Activated T-cell treated with anti-CD3 and anti-CD28 coated beads, Interleukin-2, amount 50 U/mL, for 4 hours (primary cell): Measurements from ENCODE around the gene RMND5A. TPM values are rescaled to one million over a fixed set of nuclear protein-coding genes. Genes with fewer than 3 reads are reported as not detected.
A peak's percentile ranks its signal among the peaks of the same experiment; 100 is the strongest.

Experiments
- ATAC-seq, 2 donors: fragments of 200-7000 bp; cut with Tn5 transposase; one replicate each; pipeline ENCODE4 v1.10.0; 2021
- DNase-seq: peaks from one replicate; pipeline ENCODE4 v3.0.0-alpha.2; 2020
- H3K27me3 Mint-ChIP-seq: one replicate; pipeline ENCODE4 v1.8.0; 2021; ENCODE audit warnings: low read depth, mixed read lengths
- H3K36me3 Mint-ChIP-seq: one replicate; pipeline ENCODE4 v1.8.0; 2022; ENCODE audit warnings: mixed read lengths; ENCODE audit not compliant: insufficient read depth
- H3K4me1 Mint-ChIP-seq: one replicate; pipeline ENCODE4 v1.8.0; 2021; ENCODE audit warnings: low read depth, mixed read lengths
- H3K4me3 Mint-ChIP-seq: one replicate; pipeline ENCODE4 v1.8.0; 2021; ENCODE audit warnings: mild to moderate bottlenecking, moderate library complexity, mixed read lengths
- H3K9me3 Mint-ChIP-seq: one replicate; pipeline ENCODE4 v1.8.0; 2021; ENCODE audit warnings: mixed read lengths
- total RNA-seq, 3 donors: library from RNA; stranded (reverse); gene quantifications; one replicate each; pipeline ENCODE4 v1.2.1, GENCODE V29; 2021

Gene RMND5A
- total RNA-seq, 3 donors from 2014 or later: 35.4 to 40.0 (median 37.2) TPM

- no peak for DNase-seq
- peaks cover 38% of the 10 kb centered on the region for H3K27me3 Mint-ChIP-seq
- H3K9me3 Mint-ChIP-seq: no peaks in the 10 kb centered on the region
- H3K4me3 Mint-ChIP-seq: peak overlapping the region; percentile 68
- no peaks in the 10 kb centered on the region for H3K36me3 Mint-ChIP-seq
- no peak for ATAC-seq
- H3K4me1 Mint-ChIP-seq: peaks cover 38% of the 10 kb centered on the region
Measured at GRCh38 chr2:86787736-86788135, 67.6 kb downstream of the RMND5A start.

DNA sequence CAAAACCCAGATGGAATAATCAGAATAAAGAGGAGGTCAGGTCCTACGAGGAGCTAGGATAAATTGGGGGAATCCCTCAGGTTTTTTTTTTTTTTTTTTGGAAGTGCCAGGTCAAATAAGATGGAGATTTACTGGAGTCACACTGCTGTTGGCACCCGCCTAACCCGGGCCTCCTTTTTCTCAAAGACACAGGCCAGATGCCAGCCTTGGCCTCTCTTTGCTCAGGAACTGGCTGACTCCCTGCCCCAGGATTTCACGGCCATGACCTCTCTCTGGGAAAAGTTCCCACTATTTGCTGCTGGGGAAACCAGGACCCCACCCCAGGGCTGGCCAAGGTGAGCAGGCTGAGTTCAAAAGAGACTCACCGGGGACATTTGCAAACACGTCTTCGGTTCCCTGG lies 68.1 kb downstream of the RMND5A start:
- Mint-ChIP-seq H3K36me3 (no peaks in the 10 kb centered on the region), H3K9me3 (no peaks in the 10 kb centered on the region), H3K27me3 (peaks cover 42% of the 10 kb centered on the region), H3K4me3 (peak overlapping the region; percentile 68), H3K4me1 (peaks cover 41% of the 10 kb centered on the region)
- ATAC-seq (no peak), DNase-seq (no peak)

DNA sequence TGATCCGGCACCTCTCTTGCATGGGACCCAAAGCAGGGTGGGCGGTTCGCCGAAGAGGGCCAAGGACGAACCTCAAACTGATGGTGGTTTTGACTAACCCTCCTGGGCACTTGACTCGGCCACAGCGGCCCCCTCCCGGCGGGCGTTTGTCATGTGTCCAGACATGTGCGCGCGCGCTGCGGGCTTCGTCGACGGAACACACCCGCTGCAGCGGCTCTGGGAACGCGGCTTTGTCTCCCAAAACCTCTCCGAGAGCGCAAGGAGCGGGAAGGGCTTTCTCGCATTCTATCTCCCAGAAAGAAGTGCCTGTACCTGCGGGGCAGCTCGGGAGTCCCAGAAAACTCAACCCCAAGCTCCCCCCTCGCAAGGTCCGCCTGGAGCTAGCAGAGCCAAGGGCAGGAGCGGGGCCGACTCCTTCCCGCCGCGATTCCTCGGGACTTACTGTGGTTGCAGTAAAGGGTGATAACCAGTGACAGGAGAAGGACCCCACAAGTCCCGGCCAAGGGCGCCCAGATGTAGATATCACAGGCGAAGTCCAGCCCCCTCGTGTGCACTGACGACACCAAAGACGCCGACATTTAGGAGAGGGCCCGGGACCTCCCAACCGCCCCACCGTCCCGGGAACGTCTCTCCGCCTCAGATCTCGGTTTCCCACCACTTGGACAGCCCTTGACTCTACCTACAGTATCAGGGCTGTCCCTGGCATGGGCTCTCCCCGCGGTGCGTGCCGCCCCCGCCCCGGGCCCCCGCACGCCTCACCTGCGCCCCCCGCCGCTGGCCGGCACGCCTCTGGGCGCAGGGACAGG lies 69.0 kb downstream of the RMND5A start:
- Mint-ChIP-seq H3K9me3 (no peaks in the 10 kb centered on the region), H3K4me3 (peak overlapping the region; percentile 68), H3K36me3 (no peaks in the 10 kb centered on the region), H3K4me1 (peaks cover 43% of the 10 kb centered on the region), H3K27me3 (peaks cover 52% of the 10 kb centered on the region)
- DNase-seq (no peak), ATAC-seq (no peak)

- no peaks in the 10 kb centered on the region for H3K36me3 Mint-ChIP-seq
- no peak for DNase-seq
Measured at GRCh38 chr2:86789687-86790133, 69.6 kb downstream of the RMND5A start.

GRCh38 chr2:86790134-86790675 lies 70.1 kb downstream of the RMND5A start:
- no peak for DNase-seq
- ATAC-seq: peak; percentile 2
- Mint-ChIP-seq H3K36me3 (no peaks in the 10 kb centered on the region), H3K4me1 (peaks cover 49% of the 10 kb centered on the region), H3K27me3 (peaks cover 63% of the 10 kb centered on the region), H3K4me3 (peak overlapping the region; percentile 80), H3K9me3 (peaks cover 4% of the 10 kb centered on the region)

More at GRCh38 chr2:86789687-86790133, 69.6 kb downstream of the RMND5A start:
- peaks cover 58% of the 10 kb centered on the region for H3K27me3 Mint-ChIP-seq
- peaks cover 44% of the 10 kb centered on the region for H3K4me1 Mint-ChIP-seq
- no peaks in the 10 kb centered on the region for H3K9me3 Mint-ChIP-seq
- H3K4me3 Mint-ChIP-seq: peak overlapping the region; percentile 80
- no peak for ATAC-seq

DNA sequence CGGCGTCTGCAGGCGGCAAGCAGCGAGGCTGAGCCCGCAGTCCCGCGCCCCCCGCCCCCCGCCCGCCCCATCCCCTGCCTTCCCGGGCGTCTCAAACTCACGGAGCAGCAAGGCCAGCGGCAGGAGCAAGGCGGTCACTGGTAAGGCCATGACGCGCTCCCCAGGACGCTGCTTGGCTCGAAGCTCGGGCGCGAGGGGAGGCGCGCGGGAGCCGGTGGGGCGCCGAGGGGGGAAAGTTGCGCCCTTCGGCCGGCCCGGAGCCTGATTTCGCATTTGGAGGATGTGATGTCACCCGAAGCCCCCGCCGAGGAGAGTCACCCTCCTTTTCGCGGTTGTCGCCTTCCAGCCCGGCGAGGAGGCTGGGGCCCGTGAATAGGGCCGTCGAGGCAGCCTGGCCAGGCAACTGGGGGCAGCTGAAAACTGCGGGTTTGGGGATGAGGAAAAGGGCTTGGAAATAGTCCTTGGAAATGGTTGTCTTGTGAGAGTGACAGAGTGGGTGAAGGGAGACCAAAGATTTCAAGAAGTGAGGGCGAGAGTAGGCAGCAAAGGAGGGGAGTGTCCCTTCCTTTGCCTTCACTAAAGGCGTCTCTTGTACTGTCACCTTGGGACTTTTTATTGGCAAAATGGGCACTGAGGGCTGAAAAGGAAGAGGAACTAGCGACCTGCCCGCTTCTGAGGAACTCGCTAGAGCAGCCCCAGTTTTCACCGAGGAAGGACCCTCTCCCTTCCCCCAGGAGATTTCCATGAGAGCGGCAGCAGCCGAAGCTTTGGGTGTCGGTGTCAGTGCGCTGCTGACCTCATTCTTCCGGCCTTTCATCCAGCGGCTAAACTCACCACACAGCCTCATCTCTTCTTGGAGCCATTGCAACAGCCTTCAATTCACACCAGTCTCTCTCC lies 70.8 kb downstream of the RMND5A start, which contains the start of gene CD8A:
CD8A (minus strand) TSS at position 238 of the 897 bp plus-strand sequence; CDS start at position 150, 88 bp downstream.
- Mint-ChIP-seq H3K27me3 (peaks cover 69% of the 10 kb centered on the region), H3K4me1 (peaks cover 48% of the 10 kb centered on the region), H3K9me3 (peaks cover 11% of the 10 kb centered on the region), H3K4me3 (peak within 1 kb of the TSS; percentile 80), H3K36me3 (peaks cover 2% of the 10 kb centered on the region)
- DNase-seq (peak; percentile 49), ATAC-seq (peak; percentile 51 to 54)

DNA sequence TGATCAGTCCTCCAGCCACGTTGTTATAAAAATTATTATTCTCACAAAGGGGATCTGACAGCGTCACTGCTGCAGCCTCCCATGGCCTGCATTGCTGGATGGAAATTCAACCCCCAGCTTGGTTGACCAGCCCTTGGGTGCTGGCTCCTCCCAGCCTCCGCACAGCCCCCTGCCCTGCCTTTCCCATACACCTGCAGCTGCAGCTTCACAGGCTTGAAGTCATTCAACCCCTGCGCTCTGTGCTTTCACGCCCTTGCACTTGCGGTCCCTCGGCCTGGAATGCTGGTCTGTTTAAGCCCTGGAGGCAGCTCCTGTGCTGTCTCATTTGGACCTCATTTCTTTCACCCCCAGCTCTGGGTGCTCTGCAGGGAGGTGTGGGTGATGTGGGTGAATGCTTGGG lies 71.5 kb downstream of the RMND5A start:
- H3K4me3 Mint-ChIP-seq: peak overlapping the region; percentile 79
- H3K4me1 Mint-ChIP-seq: peaks cover 46% of the 10 kb centered on the region
- DNase-seq (no peak), ATAC-seq (peak in 1 of 2 donors; percentile 4)
- peaks cover 72% of the 10 kb centered on the region for H3K27me3 Mint-ChIP-seq
- H3K36me3 Mint-ChIP-seq: peaks cover 5% of the 10 kb centered on the region
- peaks cover 18% of the 10 kb centered on the region for H3K9me3 Mint-ChIP-seq

- Mint-ChIP-seq H3K36me3 (peaks cover 12% of the 10 kb centered on the region), H3K4me1 (peaks cover 42% of the 10 kb centered on the region), H3K4me3 (no peak overlapping the region), H3K27me3 (peaks cover 62% of the 10 kb centered on the region), H3K9me3 (peaks cover 26% of the 10 kb centered on the region)
- DNase-seq: no peak
- ATAC-seq: no peak
Measured at GRCh38 chr2:86793752-86794151, 73.7 kb downstream of the RMND5A start.

DNA sequence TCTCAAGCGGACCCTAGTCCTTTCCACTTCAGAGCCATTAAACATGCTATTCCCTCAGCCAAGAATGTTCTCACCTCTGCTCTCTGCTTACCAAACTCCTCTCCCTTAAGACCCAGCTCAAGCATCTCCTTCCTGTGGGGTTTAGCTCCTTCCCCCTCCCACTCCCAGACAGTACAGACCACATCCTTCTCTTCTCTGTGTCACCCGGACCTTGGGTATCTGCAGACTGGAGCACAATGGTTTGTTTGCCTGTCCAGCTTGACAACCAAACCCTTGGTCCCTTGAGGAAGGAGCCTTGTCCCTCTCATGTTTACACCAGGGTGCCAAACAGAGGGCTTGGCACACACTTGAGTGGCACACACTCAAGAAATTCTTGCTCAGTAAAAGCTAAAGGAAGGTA lies 74.8 kb downstream of the RMND5A start:
- Mint-ChIP-seq H3K4me3 (no peak overlapping the region), H3K27me3 (peaks cover 58% of the 10 kb centered on the region), H3K9me3 (peaks cover 26% of the 10 kb centered on the region), H3K36me3 (peaks cover 12% of the 10 kb centered on the region), H3K4me1 (peaks cover 40% of the 10 kb centered on the region)
- ATAC-seq (peak in 1 of 2 donors; percentile 28), DNase-seq (no peak)

- Mint-ChIP-seq H3K36me3 (peaks cover 10% of the 10 kb centered on the region), H3K4me1 (no peaks in the 10 kb centered on the region), H3K9me3 (peaks cover 14% of the 10 kb centered on the region), H3K27me3 (peaks cover 7% of the 10 kb centered on the region), H3K4me3 (no peak overlapping the region)
- ATAC-seq (no peak), DNase-seq (no peak)
Measured at GRCh38 chr2:86800856-86801567, 80.9 kb downstream of the RMND5A start.

DNA sequence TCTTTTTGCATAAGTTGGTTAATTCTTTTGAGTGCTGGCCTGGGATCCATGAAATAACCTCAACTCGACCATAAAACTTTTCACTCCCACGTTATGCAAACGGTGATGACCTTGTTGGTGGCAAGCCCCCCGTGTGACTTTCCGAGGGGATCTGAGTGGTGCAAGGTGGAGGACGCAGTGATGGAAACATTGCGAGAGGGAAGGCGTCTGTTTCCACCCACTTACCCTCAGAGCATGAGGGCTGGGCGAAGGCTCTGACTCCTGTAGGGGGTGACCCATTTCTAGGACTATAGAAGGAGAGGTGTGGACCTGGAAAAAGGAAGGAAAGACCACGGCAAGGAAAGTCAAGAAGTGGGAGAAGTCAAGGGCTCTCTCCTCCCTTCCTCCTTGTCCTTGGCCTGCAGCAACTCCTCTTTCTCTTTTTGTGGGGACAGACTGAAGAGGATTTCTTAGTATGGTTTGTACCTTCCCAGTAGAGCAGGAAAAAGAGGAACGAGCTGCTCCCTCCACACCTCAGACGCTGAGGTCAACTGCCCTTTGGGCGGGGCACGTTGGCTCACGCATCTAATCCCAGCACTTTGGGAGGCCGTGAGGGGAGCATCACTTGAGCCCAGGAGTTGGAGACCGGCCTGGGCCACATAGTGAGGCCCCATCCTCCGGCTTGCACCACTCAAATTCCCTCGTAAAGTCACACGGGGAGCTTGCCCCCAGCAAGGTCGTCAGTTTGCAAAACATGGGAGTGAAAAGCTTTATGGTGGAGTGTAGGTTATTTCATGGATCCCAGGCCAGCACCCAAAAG lies 86.2 kb downstream of the RMND5A start:
- no peak for ATAC-seq
- DNase-seq: no peak
- H3K4me3 Mint-ChIP-seq: peak overlapping the region; percentile 55

DNA sequence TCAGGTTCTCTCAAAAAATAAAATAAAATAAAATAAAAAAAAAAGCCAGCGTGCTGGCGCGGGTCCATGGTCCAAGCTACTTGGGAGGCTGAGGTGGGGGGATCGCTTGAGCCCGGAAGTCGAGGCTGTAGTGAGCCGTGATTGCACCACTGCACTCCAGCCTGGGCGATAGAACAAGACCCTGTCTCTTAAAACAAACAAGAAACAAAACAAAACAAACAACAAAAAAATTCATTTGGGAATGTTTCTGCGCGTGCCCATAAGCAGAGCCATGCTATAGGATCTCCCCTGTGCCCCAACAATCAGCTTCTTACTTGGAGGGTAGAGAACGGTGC lies 87.0 kb downstream of the RMND5A start:
- ATAC-seq (no peak), DNase-seq (no peak)
- no peaks in the 10 kb centered on the region for H3K36me3 Mint-ChIP-seq
- no peaks in the 10 kb centered on the region for H3K9me3 Mint-ChIP-seq
- H3K27me3 Mint-ChIP-seq: peaks cover 34% of the 10 kb centered on the region
- peak overlapping the region; percentile 87 for H3K4me3 Mint-ChIP-seq
- H3K4me1 Mint-ChIP-seq: peaks cover 26% of the 10 kb centered on the region

More for the DNA sequence above, 86.2 kb downstream of the RMND5A start:
- Mint-ChIP-seq H3K9me3 (no peaks in the 10 kb centered on the region), H3K27me3 (peaks cover 26% of the 10 kb centered on the region), H3K36me3 (no peaks in the 10 kb centered on the region), H3K4me1 (peaks cover 24% of the 10 kb centered on the region)
